ENCODE results near the gene DDX46.
A peak's percentile ranks its signal among the peaks of the same experiment; 100 is the strongest.
"Not testable (repeated sequence)": the region's sequence is repeated elsewhere in the genome, so short reads cannot be mapped to it uniquely, and the experiment has no call there.

The DDX46 gene

DNA sequence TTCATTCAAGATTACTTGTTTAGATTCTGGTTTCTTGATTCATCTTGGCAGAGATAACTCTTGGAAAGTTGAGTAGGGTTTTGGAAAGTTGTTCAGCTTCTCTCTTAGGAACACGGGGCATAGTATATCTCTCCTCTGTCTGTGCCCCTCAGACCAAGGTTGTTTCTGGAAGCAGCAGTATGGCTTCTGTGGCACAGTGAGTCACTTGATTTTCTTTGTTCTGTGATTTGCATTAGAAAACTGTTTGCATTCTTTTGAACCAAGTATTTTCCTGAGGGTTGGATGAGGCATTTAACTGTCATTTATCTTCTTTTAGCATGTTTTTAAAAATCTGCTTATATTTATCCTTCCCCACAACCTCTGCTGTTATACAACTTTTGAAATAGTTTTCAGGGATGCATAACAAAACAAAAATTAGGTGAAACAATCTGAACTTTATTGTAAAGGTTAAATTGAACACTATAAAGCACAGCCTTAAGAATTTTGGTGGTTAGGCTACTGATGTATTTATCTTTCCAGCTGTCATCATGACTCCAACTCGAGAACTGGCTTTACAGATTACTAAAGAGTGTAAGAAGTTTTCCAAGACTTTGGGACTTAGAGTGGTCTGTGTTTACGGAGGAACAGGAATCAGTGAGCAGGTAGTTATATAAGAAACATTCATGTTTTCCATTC lies 26.5 kb downstream of the DDX46 start:
- DNase-seq, result no peak

DNA sequence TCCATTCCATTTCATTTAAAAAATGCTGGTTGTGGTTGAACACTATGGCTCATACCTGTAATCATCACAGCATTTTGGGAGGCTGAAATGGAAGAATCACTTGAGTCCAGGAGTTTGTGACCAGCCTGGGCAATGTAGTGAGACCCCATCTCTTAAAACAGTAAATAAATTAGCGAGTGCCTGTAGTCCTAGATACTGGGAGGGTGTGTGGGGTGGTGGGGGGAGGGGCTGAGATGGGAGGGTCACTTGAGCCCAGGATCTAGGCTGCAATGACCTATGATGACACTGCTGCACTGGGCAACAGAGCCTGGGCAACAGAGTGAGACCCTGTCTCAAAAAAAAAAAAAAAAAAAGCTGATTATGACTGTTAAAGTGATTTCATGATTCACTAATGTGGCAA lies 29.1 kb downstream of the DDX46 start:
- no peak for DNase-seq

DNA sequence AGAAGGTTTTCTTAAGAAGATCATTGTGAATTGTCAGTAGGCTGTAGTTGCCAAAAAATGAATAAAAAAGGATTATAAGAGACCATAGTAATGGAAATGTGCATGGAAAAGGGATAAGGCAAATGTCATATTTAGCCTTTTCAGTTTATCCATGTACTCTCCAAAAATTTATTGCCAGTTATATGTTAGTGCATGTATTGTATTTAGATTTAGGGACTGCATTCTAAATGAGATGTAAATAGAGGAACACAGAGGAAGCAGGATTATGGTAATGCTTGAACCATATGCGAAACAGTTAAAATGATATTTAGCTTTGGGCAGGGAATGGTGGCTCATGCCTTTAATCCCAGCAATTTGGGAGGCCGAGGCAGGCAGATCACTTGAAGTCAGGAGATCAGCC lies 33.0 kb downstream of the DDX46 start:
- DNase-seq, result no peak

DNA sequence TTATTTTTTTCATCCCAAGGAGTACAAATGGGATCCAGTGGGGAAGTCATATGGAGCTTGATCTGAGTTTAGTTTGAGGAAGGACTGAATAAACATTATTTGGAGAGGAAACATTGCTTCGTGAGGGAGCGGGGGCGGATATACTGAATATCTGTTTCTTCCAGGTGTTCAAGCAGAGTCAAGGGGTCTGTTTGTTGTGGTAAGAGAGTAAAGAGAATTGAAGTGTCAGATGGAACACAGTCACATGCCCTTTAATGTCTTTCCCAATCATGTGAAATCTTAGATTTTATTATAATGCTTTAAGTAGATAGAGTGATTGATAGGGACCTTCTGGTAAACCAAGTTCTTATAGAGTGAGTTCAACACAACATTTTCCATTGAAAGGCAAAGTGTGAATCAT lies 33.7 kb downstream of the DDX46 start:
- no peak for DNase-seq

DNA sequence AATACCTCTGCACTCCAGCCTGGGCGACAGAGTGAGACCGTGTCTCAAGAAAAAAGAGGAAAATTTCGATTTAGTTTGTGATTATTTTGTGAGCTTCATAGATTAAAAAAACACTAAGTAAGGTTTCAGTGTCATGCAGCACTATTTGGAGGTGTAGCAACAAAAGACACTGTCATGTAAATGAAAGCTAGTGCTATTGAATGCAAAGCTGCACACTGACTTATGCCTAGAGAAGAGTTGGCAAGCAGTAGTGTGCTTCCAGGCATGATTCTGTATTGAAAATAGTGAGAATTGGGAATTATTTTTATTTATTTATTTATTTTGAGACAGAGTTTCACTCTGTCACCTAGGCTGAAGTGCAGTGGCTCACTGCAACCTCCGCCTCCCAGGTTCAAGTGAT lies 34.5 kb downstream of the DDX46 start:
- no peak for DNase-seq

DNA sequence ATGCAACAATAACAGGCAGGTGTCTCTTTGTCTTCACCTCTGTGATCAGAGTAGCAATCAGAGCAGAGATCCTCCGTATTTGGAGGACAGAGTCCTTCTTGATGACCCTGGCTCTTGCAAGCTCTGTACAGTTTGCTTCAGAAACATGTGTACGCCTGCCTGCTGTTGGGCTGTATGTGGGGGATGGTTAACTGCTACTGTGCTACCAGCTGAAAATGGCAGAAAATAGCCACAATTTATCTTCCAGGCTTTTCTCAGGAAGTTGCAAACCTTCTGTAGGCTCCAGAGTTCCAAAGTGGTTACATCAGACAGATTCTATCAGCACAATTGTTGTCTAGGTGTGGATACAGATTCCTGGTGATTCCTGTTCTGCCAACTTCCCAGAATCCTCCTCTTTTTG lies 35.5 kb downstream of the DDX46 start:
- no peak for DNase-seq

DNA sequence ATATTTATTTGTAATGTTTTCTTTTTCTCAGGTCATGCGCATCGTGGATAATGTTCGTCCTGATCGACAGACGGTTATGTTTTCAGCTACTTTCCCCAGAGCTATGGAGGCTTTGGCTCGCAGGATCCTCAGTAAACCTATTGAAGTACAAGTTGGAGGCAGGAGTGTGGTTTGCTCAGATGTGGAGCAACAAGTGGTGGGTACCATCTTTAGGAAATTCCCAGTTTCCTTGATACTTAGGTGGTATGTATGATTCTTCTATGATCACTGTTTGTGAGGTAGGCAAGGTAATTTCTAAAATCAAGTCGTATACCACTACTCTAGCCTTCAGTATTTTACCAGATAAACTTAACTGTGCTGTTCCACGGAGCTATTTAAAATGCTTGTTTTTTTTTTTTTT lies 36.2 kb downstream of the DDX46 start:
- no peak for DNase-seq

DNA sequence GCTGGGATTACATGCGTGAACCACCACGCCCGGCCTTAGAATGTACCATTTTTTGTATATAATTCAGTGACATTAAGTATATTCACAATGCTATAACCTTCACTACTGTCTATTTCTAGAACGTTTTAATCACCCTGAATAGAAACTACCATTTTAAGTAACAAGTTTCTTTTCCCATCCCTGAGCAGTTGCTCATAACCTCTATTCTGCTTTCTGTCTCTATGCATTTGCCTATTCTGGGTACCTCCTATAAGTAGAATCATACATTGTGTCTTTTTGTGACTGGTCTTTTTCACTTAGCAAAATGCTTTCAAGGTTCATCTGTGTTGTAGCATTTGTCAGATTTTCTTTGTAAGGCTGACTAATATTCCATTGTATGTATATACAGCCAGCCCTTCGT lies 39.9 kb downstream of the DDX46 start:
- DNase-seq, result no peak

DNA sequence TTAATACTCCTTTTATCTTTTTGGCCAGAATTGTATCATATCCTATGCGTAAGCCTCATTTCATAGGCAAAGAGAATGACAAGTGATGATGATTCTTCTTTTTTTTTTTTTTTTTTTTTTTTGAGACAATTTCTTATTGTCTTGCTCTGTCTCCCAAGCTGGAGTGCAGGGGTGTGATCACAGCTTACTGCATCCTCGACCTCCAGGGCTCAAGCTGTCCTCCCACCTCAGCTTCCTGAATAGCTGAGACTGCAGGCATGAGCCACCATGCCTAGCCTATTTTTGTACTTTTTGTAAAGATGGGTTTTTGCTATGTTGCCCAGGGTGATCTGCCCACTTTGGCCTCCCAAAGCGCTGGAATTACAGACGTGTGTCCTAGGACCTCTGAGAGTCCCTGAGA lies 45.2 kb downstream of the DDX46 start:
- DNase-seq, result no peak

DNA sequence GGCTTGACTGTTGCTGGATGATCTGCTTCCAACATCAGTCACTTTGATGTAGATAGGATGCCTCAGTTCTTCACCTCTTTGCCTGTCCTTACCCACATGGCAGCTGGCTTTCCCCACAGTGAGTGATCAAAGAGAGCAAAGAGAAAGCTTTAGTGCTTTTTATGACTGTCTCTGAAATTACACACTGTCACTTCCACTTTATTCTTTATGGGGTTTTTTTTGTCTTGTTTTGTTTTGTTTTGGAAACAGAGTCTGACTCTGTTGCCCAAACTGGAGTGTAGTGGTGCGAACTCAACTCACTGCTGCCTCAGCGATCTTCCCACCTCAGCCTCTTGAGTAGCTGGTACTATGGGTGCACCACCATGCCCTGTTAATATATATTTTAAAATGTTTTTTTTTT lies 54.8 kb downstream of the DDX46 start:
- peak; percentile 16 for DNase-seq

DNA sequence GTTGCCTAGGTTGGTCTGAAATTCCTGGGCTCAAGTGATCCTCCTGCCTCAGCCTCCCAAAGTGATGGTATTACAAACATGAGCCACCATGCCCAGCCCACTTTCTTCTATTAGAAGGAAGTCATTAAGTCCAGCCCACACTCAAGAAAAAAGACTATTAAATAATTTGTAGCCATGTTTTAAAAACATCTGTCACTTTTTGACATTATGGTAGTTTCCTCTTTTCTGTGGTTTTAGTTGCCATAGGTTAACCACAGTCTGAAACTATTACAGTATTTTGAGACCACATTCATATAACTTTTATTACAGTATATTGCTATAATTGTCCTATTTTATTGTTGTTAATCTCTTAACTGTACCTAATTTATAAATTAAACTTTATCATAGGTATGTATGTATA lies 55.2 kb downstream of the DDX46 start:
- DNase-seq, result no peak

DNA sequence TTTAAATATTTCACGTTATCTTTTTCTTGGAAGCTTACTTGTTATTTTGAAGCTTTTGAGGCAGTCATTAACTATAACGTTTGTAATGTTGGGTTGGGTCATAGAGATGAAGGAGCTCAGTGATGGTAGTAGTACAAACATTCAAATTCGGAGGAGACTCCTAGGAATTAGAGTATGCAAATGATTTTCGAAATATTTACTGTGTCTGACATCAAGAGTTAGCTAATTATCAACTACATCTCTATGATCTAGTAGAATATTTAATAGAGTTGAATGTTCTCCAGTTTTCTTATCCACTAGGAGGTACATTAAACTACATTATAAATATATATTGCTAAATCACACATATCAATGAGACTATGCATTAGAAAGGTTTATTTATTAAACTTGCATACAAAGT lies 58.4 kb downstream of the DDX46 start:
- DNase-seq, result no peak

DNA sequence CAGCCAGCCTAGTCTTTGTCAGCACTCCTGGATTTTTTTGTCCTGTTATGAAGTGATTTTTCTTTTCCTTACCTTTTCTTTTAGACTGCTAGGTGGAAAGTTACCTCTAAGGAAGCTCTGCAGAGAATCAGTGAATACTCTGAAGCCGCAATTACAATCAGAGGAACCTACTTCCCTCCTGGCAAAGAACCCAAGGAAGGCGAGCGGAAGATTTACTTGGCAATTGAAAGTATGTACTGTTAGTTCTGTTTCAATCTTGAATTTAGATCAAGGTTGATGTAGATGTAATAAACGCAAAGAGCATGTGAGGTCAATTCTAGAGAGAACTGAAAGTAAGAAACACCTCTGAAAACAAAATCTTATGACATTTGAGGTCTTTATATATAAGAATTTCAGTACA lies 60.2 kb downstream of the DDX46 start:
- DNase-seq, result no peak

DNA sequence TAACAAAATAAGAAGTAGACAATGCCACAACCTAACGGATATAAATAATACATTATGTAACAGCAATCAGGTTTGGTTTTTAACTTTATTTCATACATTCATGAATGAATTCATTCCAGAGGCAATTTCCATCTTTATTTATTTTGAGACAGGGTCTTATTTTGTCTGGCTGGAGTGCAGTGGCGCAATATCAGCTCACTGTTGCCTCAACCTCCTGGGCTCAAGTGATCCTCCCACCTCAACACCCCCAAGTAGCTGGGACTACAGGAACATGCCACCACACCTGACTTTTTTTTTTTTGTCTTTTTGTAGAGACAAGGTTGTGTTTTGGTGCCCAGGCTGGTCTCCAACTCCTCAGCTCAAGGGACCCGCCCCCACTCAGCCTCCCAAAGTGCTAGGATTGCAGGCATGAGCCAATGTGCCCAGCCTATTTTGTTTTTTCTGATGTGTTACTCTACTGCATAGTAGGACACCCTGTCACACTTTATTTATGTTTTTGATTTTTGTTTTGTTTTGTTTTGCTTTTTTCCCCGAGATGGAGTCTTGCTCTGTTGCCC lies 60.9 kb downstream of the DDX46 start:
- DNase-seq, result no peak

DNA sequence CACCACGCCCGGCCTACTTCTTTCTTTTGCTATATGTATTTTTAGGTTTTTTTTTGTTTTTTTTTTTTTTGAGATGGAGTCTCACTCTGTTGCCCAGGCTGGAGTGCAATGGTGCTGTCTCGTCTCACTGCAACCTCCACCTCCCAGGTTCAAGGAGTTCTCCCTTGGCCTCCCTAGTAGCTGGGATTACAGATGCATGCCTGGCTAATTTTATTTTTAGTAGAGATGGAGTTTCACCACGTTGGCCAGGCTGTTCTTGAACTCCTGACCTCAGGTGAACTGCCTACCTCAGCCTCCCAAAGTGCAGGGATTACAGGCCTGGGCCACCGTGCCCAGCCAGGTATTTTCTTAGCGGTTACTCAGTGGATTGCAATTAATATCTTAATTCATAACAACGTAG lies 63.3 kb downstream of the DDX46 start:
- DNase-seq, result no peak

DNA sequence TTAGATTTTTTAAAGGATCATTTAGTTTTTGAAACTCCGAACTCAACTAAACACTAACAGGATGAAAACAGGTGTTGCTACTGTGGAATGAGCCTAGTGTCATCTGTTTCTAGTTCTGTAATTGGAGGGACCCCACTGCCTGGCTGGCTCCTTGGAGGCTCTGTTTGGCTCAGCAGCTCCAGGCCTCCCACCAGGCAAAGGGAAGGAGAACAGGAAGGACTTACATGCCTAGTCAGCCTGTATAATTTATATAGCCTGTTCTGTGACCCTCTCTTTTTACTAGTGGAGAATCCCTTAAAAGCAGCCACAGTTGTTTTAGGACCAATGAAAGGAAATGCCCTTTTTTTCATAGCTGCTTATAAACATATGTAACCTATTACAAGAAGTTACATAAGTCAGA lies 66.1 kb downstream of the DDX46 start:
- DNase-seq, result no peak

DNA sequence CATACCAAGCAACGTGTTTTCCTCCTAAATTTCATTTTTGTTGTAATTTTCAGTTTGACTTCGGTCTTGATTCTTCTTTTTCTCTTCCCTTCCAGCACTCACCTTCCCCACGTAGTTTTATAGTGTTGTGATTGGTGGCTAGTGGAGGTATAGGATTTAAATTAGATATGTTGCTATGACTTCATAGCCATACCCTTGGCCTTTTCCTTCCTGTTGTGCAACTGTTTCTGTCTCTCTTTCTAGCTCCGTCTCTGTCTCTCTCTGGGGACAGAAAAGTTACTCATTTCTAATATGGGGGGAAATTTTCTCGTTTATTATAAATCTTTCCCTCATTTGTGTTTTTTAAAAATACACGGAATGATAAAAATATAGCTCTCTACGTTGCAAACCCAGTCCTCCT lies 66.6 kb downstream of the DDX46 start:
- DNase-seq, result no peak

DNA sequence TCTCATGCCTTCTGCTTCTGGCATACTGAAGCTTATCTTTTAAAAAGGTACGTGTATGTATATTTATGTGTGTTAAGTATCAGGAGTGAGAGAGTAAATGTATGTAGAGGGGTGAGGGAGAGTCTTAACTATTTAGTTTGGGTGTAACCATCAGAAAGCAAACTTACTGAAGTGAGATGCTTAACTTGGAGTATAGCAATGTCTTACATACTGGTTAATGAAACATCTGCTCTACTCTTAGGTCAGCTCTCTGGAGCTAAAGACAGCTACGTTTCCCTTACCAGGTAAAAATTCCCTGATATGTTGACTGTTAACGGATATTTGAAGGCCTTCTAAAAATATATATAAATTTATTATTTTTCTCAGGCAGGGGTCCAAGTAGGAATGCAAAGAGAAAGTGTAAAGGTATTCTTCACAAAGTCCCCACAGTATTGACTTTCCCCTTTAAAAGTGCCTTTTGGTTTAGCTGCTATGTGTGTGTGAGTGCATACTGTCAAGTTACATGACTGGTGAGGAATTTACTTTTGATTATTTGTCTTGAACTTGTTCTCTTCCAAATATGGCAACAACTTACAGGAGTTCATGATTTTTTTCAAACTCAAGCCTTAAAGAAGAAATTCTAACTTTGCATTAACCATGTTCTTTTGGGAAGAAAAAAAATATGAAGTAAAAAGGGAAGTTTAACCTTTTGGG lies 74.9 kb downstream of the DDX46 start:
- DNase-seq, result no peak

DNA sequence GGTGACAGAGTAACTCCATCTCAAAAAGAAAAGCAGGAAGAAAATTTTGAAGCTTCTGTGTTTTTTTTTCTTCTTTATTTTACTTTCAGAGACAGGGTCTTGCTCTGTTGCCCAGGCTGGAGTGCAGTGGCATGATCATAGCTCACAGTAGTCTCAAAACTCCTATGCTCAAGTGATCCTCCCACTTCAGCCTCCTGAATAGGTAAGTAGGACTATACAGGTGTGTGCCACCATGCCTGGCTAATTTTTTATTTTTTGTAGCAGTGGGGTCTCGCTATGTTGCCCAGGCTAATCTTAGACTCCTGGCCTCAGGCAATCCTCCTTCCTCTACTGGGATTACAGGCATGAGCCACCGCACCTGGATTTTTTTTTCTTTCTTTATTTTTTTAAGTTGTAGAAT lies 77.0 kb downstream of the DDX46 start:
- no peak for DNase-seq

DNA sequence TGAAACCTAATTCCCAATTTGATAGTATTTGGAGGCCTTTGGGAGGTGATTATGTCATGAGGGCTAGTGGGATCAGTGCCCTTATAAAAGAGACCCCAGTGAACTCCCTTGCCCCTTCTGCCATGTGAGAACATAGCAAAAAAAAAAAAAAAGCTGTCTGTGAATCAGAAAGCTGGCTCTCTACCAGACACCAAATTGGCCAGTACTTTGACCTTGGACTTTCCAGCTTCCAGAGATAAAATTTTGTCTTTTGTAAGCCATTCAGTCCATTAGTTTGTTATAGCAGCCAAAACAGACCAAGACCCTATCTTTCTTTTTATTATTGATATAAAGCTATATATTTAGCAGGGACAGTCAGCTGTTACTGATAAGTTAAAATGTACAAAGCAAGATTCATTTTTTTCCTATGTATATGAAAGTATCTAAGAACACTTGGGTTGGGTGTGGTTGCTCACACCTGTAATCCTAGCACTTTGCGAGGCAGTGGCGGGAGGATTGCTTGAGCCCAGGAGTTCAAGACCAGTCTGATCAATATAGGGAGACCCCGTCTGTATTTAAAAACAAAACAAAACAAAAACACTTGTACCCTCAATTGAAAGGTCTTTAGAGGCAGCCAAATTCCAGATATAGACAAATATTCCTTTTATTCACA lies 79.1 kb downstream of the DDX46 start:
- no peak for DNase-seq

DNA sequence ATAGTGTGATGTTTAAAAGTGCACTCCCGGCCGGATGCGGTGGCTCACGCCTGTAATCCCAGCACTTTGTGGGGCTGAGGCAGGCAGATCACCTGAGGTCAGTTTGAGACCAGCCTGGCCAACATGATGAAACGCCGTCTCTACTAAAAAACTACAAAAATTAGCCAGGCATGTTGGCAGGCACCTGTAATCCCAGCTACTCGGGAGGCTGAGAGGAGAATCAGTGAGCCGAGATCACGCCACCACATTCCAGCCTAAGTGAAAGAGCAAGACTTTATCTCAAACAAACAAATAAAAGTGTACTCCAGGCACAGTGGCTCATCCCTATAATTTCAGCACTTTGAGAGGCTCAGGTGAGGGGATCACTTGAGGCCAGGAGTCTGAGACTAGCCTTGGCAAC lies 79.8 kb downstream of the DDX46 start:
- not testable (repeated sequence) for DNase-seq

DNA sequence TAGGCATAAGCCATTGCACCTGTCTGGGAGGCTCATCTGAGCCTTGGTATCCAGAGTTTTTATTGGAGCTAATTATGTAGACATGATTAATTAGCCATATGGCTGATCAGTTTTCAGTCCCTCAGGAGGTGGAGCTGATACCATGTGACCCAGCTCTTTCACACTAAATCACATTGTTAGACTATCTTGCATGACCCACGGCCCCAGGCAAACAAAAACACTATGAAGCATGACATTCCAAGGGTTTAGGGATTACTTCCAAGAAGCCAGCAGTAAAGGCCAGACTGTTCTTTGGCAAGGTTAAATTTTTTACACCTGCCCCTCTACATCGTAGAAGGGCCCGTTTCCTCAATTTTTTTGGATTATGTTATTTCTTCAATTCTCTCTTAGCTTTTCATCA lies 82.2 kb downstream of the DDX46 start:
- DNase-seq, result no peak

DNA sequence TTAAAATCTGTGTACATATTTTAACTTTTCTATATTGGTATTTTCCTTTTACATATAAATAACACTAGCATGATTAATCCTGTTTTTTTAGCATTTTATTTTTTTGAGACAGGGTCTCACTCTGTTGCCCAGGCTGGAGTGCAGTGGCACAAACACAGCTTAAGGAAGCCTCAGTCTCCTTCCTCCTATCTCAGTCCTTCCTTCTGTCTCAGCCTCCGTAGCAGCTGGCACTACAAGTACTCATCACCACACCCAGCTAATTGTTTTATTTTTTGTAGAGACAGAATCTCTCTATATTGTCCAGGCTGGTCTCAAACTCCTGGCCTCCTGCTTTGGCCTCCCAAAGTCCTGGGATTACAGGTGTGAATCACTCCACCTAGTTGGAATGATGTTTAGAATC lies 85.7 kb downstream of the DDX46 start:
- no peak for DNase-seq

DNA sequence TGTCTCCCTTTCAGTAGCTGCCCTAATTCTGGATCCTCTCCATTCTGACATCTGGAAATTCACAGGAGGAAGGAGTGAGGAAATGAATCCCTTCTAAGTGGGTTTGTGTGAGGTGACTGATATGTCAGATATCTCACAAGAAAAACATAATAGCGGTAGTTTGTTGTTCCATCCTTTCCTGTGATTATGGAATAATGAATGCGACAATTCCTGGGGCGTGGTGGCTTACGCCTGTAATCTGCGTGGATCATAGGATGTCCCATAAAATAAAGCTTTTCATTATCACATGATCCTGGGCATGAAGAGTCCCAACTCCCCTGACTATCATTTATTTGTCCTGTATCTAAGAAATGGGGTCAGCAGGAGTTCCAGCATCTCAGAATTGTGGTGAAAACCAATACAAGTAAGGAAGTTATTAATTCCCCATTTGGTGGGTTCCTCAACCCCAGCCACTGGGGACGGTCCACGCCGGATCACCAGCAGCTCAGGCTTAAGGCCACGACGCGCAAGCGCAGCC lies 86.8 kb downstream of the DDX46 start:
- no peak for DNase-seq

Data from activated CD4-positive, alpha-beta T cell treated with anti-CD3 and anti-CD28 coated beads for 48 hours (primary cell).